ENCODE measurements around the gene PRKRIP1. TPM values are rescaled to one million over a fixed set of nuclear protein-coding genes. Genes with fewer than 3 reads are reported as not detected.

PRKRIP1 gene
- total RNA-seq, 1 experiment from 2014 or later: 24.9 TPM

DNA sequence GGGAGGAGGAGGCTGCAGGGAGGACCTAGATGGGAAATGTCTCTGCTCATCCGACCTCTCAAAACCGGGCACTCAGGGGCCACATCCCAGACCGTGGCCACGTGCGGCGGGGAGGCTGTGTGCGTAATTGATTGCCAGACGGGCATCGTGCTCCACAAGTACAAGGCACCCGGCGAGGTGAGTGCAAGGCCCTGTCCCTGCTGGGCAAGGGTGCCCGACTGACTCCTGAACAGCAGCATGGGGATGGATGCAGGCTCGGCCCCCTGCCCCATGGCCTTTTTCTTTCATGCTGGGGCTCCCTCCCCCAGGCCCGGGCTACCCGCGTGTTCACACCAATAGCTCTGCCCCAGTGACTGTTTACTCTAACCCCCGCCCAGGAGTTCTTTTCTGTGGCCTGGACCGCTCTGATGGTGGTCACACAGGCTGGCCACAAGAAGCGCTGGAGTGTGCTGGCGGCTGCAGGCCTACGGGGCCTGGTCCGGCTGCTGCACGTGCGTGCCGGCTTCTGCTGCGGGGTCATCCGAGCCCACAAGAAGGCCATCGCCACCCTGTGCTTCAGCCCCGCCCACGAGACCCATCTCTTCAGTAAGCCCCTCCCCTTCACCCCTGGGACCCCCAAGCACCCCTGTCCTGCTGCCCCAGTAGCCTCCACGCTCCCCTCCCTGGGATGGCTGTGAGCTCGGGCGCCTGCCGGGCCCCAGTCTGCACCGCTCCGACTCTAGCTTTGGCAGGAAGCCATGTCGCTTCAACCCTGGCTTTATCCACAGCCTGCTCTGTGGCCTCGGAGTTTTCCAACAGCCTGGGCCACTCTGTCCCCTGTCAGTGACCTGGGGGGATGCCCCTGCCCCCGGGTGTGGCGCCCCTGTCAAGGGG lies 72.6 kb downstream of the PRKRIP1 start:
- Histone ChIP-seq H3K27ac (ENCODE audit: low read depth, low read length, poor library complexity, severe bottlenecking) (no peak overlapping the region), H3K36me3 (ENCODE audit: insufficient read depth, low read length, poor library complexity, severe bottlenecking) (peaks cover 26% of the 10 kb centered on the region), H3K9me3 (ENCODE audit: low read depth, low read length, poor library complexity, severe bottlenecking) (no peaks in the 10 kb centered on the region), H3K27me3 (replicated peaks; ENCODE audit: insufficient read depth, low read depth, low read length, poor library complexity) (no peaks in the 10 kb centered on the region), H3K4me1 (ENCODE audit: insufficient read depth, low read length, poor library complexity, severe bottlenecking) (peaks cover 10% of the 10 kb centered on the region), H3K4me3 (ENCODE audit: low read depth, low read length, poor library complexity, severe bottlenecking) (no peak overlapping the region)
- intact Hi-C loops (cut with micrococcal nuclease; ENCODE audit: unreplicated experiment): no loop called here
- ChIA-PET CTCF (no interaction called here), POLR2A (ENCODE audit: low non-redundant PET) (interaction anchor here (0.6 kb wide), 1 partner anchor 138 kb away, joined by 3 read pairs; no protein-coding TSS in a partner anchor)
- TF ChIP-seq EZH2 (IDR thresholded peaks at IDR 0.05; ENCODE audit: borderline replicate concordance, low read depth, low read length, poor library complexity, severe bottlenecking): no peak
- TF ChIP-seq, protein P1, sequence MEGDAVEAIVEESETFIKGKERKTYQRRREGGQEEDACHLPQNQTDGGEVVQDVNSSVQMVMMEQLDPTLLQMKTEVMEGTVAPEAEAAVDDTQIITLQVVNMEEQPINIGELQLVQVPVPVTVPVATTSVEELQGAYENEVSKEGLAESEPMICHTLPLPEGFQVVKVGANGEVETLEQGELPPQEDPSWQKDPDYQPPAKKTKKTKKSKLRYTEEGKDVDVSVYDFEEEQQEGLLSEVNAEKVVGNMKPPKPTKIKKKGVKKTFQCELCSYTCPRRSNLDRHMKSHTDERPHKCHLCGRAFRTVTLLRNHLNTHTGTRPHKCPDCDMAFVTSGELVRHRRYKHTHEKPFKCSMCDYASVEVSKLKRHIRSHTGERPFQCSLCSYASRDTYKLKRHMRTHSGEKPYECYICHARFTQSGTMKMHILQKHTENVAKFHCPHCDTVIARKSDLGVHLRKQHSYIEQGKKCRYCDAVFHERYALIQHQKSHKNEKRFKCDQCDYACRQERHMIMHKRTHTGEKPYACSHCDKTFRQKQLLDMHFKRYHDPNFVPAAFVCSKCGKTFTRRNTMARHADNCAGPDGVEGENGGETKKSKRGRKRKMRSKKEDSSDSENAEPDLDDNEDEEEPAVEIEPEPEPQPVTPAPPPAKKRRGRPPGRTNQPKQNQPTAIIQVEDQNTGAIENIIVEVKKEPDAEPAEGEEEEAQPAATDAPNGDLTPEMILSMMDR (conservative IDR thresholded peaks at IDR 0.05; ENCODE audit: low read depth, low read length): no peak
- DNase-seq (ENCODE audit: low spot score): no peak
- BruUV-seq (replicated peaks): no TSS peak

DNA sequence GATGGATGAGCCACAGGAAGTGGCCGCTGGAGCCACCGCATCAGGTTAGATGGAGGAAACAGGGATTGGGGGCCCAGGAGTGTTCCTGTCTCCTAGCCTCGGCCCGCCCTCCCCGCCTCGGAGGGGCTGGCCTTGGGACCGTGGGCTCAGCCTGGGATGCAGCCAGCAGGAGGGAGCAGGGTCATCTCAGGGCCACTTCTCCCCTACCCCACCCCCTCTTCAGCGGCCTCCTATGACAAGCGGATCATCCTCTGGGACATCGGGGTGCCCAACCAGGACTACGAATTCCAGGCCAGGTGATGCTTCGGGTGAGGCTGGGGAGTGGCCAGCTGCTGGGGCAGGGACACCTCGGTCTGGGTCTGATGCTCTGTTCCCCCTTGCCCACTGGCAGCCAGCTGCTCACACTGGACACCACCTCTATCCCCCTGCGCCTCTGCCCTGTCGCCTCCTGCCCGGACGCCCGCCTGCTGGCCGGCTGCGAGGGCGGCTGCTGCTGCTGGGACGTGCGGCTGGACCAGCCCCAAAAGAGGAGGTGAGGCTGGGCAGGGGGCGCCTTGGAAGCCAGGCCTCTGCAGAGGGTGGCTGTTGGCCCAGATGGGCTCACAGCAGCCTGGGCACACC lies 73.3 kb downstream of the PRKRIP1 start:
- intact Hi-C loops (cut with micrococcal nuclease; ENCODE audit: unreplicated experiment): no loop called here
- H3K4me3 ChIP-seq (ENCODE audit: low read depth, low read length, poor library complexity, severe bottlenecking): no peak overlapping the region

DNA sequence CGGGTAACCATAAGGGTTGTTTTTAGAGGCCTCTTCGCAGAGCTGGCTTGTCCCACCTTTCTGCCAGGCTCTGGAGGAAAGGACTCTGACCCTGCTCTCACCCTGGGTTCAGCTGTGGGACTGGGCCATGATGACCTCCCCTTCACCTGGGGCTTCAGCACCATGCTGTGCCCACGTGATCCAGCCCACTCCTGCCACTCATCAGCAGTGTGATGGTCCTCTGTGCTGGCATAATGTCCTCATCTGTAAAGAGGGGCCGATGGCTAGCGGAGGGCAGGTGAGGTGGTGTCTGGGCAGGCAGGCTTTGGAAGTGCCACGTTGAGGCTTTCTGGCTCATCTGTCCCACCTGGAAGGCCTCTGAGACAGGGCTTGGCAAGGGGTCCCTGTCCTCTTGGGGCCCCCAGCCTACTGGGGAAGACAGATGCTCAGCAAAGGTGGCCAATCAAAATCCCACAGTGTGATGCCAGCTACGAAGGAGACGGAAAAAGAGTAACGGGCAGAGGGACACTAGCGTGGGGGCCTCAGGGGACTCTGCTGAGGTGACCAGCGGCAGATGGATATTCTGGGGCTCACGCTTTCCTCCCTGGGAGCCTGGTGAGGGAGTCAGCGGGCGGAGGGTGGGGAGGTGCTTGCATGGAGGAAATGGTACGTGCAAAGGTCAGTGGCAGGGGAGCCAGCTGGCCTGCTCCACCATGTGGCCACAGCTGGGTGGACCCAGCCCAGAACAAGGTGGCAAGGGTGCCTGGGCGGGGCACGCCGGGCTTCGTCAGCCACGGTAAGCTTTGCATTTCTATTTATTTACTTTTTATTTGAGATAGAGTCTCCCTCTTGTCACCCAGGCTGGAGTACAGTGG lies 74.0 kb downstream of the PRKRIP1 start:
- ChIA-PET CTCF (no interaction called here), POLR2A (ENCODE audit: low non-redundant PET) (no interaction called here)
- Histone ChIP-seq H3K9me3 (ENCODE audit: low read depth, low read length, poor library complexity, severe bottlenecking) (no peaks in the 10 kb centered on the region), H3K27me3 (replicated peaks; ENCODE audit: insufficient read depth, low read depth, low read length, poor library complexity) (no peaks in the 10 kb centered on the region), H3K27ac (ENCODE audit: low read depth, low read length, poor library complexity, severe bottlenecking) (no peak overlapping the region), H3K4me1 (ENCODE audit: insufficient read depth, low read length, poor library complexity, severe bottlenecking) (peaks cover 6% of the 10 kb centered on the region), H3K36me3 (ENCODE audit: insufficient read depth, low read length, poor library complexity, severe bottlenecking) (peaks cover 26% of the 10 kb centered on the region), H3K4me3 (ENCODE audit: low read depth, low read length, poor library complexity, severe bottlenecking) (no peak overlapping the region)
- intact Hi-C loops (cut with micrococcal nuclease; ENCODE audit: unreplicated experiment): no loop called here
- no peak for DNase-seq (ENCODE audit: low spot score)
- BruUV-seq (replicated peaks): no TSS peak
- TF ChIP-seq EZH2 (IDR thresholded peaks at IDR 0.05; ENCODE audit: borderline replicate concordance, low read depth, low read length, poor library complexity, severe bottlenecking): no peak
- TF ChIP-seq, protein P1 (conservative IDR thresholded peaks at IDR 0.05; ENCODE audit: low read depth, low read length): no peak

More for the DNA sequence above, 73.3 kb downstream of the PRKRIP1 start:
- Histone ChIP-seq H3K27me3 (replicated peaks; ENCODE audit: insufficient read depth, low read depth, low read length, poor library complexity) (no peaks in the 10 kb centered on the region), H3K4me1 (ENCODE audit: insufficient read depth, low read length, poor library complexity, severe bottlenecking) (peaks cover 6% of the 10 kb centered on the region), H3K27ac (ENCODE audit: low read depth, low read length, poor library complexity, severe bottlenecking) (no peak overlapping the region), H3K36me3 (ENCODE audit: insufficient read depth, low read length, poor library complexity, severe bottlenecking) (peaks cover 26% of the 10 kb centered on the region), H3K9me3 (ENCODE audit: low read depth, low read length, poor library complexity, severe bottlenecking) (no peaks in the 10 kb centered on the region)
- CTCF ChIA-PET: no interaction called here
- DNase-seq (ENCODE audit: low spot score): no peak
- TF ChIP-seq, protein P1 (conservative IDR thresholded peaks at IDR 0.05; ENCODE audit: low read depth, low read length): no peak
- no peak for TF ChIP-seq EZH2 (IDR thresholded peaks at IDR 0.05; ENCODE audit: borderline replicate concordance, low read depth, low read length, poor library complexity, severe bottlenecking)
- BruUV-seq (replicated peaks): no TSS peak
- POLR2A ChIA-PET (ENCODE audit: low non-redundant PET): no interaction called here

Data from A673 (cell line).